ENCODE data around the gene ZIC2.
"Not testable (repeated sequence)": the region's sequence is repeated elsewhere in the genome, so short reads cannot be mapped to it uniquely, and the experiment has no call there.

ZIC2 gene

GRCh38 chr13:100032642-100033041 lies 51.1 kb downstream of the ZIC2 start:
- not testable (repeated sequence) for DNase-seq

GRCh38 chr13:100035936-100036335 lies 54.4 kb downstream of the ZIC2 start:
- no peak for DNase-seq

Data from inflammatory macrophage treated with lipopolysaccharide for 1 hour (primary cell).